NCI-H526 (cell line): ENCODE measurements around the gene TMEM161A.
A peak's percentile ranks its signal among the peaks of the same experiment; 100 is the strongest.
"Not testable (repeated sequence)": the region's sequence is repeated elsewhere in the genome, so short reads cannot be mapped to it uniquely, and the experiment has no call there.

Source experiments
- DNase-seq, 2 experiments: peaks; one replicate each; lab custom pipeline; 2025; lab: John Stamatoyannopoulos, UW

Gene TMEM161A

DNA sequence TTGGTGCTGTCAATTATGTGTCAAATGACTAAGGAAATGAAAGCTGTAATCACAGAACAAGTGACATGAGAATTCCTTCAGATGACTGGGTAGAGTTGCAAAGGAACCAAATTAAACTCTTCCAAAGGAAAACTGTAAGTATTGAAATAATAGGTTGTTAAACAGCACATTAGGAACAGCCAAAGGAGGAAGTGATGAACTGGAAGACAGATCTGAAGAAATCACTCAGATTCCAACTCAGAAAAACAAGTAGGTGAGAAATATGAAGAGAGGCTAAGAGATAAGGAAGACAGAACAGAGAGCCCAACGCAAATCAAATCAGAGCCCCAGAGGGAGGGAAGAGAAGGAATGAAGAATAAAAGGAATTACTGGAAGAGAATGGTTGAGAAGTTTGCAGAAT lies 15.4 kb downstream of the TMEM161A start:
- DNase-seq = no peak

GRCh38 chr19:19121371-19121770 lies 16.9 kb downstream of the TMEM161A start:
- DNase-seq = no peak

- DNase-seq = peak in 1 of 2 experiments; percentile 37
These were observed 17.7 kb downstream of the TMEM161A start for GRCh38 chr19:19120308-19121231.

DNA sequence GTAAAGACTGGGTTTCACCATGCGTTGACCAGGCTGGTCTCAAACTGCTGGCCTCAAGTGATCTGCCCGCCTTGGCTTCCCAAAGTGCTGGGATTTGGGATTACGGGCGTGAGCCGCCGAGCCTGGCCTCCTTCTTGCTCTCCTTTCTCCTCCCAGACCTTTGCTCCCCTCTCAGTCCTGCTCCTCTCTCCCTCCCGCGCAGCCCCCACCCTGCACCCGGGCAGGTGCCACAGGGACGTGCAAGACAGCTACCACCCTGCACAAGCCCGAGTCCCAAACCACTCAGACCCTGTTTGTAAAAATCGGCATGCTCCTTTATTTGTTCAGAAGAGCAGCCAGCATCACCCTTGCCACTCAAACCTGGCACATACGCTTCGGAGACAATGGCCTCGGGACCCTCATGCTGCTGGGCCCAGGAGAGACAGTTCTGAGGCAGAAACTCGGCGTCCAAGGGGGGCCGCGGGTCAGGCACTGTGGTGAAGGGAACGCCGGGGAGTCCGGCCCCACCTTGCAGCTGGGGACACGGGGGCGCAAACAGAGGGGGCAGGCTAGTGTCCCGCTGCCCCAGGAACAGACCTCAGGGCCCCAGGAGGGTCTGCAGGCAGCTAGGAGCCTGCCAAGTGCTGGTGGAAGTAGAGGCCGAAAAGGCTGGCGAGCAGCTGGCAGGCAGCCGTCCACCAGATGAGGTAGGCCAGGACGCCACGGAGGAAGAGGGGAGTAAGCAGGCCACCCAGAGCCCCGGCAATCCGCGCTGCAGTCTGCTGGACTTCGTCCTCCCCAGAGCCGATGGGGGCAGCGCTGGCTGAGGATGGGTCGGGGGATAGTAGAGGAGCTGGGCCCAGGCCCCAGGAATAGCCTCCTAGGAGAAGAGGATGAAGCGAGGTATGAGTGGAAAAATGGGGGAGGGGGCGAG lies 18.7 kb downstream of the TMEM161A start:
- DNase-seq = no peak

- peak in 1 of 2 experiments; percentile 16 for DNase-seq
These were observed 22.3 kb downstream of the TMEM161A start for GRCh38 chr19:19115954-19116353.

- no peak for DNase-seq
These were observed 25.1 kb downstream of the TMEM161A start for GRCh38 chr19:19113040-19113626.

DNA sequence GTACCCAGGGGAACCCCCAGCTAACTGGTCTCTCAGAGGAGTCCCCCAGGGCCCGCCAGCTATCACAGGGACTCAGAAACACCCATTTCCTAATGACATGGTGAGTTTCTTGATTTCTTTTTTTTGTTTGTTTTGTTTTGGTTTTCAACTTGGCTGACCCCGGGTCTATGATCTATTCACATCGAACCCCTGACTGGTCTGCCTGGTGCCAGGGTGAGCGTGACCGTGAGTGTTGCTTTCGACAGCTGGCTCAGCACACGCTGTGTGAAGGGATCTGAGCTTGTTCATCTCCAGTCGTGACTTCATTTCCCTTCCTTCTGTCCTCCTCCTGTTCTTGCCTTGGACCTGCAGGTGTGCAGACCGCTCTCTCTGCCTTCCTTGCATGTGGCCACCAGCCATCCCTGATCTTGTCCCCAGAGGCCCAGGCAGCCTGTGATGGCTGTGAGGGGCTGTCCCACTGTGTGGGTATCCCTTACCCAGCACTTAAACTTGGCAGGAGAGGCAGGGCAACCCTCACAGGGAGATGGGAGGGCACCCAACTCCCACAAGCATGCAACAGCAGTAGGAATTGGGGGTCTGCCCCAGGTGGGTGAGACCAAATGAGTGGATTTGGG lies 26.2 kb downstream of the TMEM161A start:
- DNase-seq = no peak

GRCh38 chr19:19111136-19111835 lies 27.0 kb downstream of the TMEM161A start:
- DNase-seq = no peak

DNA sequence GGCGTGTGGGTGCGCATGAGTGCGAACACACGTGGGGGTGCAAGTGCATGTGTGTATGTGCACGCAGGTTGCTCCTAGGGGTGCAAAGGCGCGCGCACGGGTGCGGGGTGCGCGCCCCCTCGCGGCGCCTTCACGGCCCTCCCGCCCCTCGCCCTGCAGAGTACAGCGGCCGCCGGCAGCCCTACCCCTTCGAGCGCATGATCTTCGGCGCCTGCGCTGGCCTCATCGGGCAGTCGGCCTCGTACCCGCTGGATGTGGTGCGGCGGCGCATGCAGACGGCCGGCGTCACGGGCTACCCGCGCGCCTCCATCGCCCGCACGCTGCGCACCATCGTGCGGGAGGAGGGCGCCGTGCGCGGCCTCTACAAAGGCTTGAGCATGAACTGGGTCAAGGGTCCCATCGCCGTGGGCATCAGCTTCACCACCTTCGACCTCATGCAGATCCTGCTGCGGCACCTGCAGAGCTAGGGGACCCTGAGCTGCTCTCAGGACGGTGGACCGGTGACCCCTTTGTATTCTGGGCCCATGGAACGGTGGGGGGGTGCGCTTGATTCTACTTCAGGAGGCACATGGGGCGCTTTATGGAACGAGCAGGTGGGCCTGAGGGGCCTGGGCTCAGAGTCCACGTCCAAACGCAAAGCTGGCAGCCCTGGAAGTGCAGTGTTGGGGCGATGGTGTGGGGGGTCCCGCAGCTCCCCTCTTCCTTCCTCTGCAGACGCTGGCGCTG lies 27.7 kb downstream of the TMEM161A start:
- peak in 1 of 2 experiments; percentile 45 for DNase-seq

GRCh38 chr19:19109601-19110000 lies 28.7 kb downstream of the TMEM161A start:
- no peak for DNase-seq

DNA sequence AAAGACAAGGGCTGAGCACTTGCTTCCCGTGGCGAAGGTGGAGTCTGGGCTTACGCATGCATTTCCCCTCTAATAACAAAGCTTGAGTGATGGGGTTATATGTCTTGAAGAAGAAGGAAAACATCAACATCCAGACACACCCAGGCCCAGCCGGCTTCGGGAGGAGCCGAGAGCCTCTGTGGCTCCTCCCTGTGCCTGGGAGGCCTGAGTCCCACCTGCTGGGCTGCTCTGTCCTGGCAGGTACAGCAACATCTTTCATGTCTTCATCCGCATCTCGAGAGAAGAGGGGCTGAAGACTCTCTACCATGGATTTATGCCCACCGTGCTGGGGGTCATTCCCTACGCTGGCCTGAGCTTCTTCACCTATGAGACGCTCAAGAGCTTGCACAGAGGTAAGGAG lies 30.6 kb downstream of the TMEM161A start:
- DNase-seq = no peak

DNA sequence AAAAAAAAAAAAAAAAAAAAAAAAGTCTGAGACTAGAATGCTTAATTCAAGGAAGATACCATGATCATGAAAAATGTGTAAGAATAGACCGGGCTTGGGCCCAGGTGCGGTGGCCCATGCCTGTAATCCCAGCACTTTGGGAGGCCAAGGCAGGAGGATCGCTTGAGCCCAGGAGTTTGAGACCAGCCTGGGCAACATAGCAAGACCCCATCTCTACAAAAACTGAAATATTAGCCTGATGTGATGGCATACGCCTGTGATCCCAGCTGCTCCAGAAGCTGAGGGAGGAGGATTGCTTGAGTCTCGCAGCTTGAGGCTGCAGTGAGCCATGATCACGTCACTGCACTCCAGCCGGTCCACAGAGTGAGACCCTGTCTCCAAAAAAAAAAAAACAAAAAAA lies 31.3 kb downstream of the TMEM161A start:
- DNase-seq = not testable (repeated sequence)

DNA sequence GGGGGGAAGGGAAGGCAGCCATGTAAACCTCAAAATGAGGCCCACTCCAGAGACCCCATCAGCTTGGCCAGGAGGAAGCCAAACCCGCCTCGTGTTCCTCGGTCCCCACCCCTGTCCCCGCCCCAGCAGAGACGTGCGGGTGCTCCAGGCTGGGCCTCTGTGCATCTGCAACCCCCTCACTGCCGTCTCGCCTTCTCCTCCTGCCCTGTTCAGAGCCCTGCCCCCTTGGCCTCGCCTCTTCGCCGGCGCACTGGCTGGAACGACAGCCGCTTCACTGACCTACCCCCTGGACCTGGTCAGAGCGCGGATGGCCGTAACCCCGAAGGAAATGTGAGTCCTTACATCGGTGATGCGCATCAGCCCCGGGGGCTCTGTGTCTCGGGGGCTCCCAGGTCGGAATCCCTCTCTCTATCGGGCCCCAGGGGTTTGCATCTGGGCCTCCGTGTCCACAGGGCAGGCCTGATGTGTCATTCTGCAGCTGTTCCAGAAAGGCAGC lies 32.2 kb downstream of the TMEM161A start:
- DNase-seq = peak; percentile 46 to 75

DNA sequence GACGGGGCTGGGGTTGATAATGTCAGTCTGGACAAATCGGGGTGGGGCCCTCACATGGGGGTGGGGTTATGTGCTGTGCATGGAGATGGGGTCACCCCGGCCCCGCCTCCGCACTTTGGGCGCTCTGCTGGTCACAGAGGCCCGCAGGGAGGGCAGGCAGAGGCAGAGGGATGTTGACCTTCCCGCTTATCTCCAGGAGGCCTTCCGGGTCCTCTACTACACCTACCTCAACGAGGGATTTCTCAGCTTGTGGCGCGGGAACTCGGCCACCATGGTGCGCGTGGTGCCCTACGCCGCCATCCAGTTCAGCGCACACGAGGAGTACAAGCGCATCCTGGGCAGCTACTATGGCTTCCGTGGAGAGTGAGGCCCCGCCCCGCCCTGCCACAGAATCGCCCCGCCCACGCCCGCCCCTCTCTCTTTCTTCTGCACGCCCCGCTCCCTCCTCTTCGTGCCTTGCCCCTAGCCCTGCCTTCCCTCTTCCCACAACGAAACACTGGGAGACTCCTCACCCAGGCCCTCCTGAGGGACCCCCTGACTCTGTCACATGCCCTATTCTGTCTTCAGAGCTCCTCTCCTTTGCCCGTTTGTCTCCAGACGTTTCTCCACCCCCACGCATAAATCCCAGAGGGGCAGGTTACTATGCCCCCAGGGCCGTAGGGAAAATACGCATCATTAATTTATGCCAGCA lies 32.8 kb downstream of the TMEM161A start:
- DNase-seq = peak; percentile 51 to 88

DNA sequence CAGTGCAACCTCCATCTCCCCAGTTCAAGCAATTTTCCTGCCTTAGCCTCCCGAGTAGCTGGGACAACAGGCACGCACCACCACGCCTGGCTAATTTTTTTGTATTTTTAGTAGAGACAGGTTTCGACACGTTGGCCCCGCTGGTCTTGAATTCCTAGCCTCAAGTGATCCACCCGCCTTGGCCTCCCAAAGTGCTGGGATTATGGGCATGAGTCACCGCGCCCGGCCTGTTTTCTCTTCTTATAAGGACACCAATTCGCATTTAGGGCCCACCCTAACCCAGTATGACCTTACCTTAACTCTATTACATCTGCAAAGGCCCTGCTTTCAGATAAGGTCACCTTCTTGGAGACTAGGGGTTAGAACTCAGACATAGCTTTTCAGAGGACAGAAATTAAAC lies 35.1 kb downstream of the TMEM161A start:
- no peak for DNase-seq

DNA sequence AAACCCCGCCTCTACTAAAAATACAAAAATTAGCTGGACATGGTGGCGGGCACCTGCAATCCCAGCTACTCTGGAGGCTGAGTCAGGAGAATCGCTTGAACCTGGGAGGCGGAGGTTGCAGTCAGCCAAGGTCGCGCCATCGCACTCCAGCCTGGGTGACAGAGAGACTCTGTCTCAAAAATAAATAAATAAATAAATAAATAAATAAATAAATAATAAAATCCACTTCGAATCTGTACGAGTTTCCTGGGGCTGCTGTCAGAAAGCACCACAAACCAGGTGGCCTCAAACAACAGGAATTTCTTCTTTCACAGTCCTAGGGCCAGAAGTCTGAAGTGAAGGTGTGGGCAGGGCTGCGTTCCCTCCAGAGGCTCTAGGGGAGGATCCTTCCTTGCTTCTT lies 35.7 kb downstream of the TMEM161A start:
- not testable (repeated sequence) for DNase-seq

DNA sequence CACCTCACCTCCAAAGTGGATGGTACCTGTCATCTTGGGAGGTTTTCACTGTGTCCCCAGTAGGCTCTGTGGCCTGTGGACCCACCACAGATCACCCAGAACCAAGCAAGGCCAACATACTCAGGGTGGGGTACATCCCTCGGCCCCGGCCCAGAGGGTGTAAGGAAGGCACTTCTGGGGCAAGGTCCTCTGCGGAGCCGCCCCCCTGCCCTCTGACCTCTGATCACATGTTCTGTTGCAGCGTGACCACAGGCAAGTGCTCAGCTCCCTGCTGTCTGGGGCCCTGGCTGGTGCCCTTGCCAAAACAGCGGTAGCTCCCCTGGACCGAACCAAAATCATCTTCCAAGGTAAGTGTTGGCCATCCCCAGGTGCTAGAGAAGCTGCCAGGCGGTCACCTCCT lies 36.7 kb downstream of the TMEM161A start:
- no peak for DNase-seq

GRCh38 chr19:19098703-19099632 lies 39.3 kb downstream of the TMEM161A start:
- DNase-seq = no peak
